GM21423 (cell line): ENCODE results near the gene SLC2A1.

Experiments used
- ATAC-seq: cut with Tn5 transposase; IDR thresholded peaks from one replicate; pipeline ENCODE4 v1.9.1; 2021; ENCODE audit warnings: mild to moderate bottlenecking, moderate library complexity; ENCODE audit not compliant: unreplicated experiment

The SLC2A1 gene

DNA sequence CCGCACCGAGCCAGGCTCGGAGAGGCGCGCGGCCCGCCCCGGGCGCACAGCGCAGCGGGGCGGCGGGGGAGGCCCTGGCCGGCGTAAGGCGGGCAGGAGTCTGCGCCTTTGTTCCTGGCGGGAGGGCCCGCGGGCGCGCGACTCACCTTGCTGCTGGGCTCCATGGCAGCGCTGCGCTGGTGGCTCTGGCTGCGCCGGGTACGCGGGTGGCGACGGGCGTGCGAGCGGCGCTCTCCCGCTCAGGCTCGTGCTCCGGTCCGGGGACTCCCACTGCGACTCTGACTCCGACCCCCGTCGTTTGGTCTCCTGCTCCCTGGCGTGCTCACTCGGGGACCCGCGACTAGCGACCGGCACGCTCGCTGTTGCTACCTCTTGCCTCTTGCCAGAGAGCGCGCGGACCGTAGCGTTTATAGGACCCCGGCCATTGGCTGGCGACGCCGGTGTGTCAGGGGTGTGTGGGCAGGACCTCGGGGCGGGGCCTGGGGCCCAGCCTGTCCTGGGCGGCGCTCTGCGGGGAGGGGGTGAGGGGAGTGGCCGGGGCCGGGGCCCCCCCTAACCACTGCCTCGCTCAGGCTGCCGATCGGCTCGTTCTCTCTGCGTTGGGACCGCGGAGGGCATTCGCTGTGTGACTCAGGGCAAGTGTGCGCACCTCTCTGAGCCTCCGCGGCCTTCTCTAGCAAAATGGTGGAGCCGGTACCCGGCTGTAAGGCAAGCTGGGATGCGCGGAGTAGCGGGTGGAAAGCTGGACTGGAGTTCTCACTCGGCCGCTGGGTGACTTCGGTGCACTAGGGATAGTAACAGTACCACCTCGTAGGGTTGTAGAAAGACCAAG, at the start of gene SLC2A1:
Gene SLC2A1 (minus strand): TSS at position 381 of the 832 bp plus-strand sequence. CDS start 217 bp downstream, at position 164.
- peak; percentile 85 for ATAC-seq

- ATAC-seq = no peak
These were observed 48.9 kb upstream of the SLC2A1 start for GRCh38 chr1:43007377-43008114.

GRCh38 chr1:43005460-43006361, 47.0 kb upstream of the SLC2A1 start:
- ATAC-seq = no peak

GRCh38 chr1:43004587-43005459, 46.2 kb upstream of the SLC2A1 start:
- no peak for ATAC-seq

- ATAC-seq = no peak
These were observed 44.1 kb upstream of the SLC2A1 start for GRCh38 chr1:43002766-43003165.

DNA sequence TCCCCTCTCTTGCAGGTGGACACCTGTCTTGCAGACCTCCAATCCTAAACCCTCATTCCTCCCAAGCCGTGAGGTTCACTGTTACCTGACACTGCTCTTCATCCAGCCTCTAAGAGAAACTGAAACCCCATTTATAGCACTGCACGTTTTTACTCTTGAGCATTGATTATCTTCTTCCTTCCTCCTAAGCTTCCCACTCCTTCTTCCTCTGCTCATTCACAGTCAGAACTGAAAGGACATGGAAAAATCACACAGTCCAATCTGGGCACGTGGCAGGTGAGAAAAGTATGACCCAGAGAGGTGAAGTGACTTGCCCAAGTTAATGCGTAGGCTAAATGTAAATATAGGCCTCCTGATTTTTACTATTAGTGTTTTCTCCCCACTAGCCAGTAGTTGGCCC, 43.4 kb upstream of the SLC2A1 start:
- ATAC-seq = no peak

DNA sequence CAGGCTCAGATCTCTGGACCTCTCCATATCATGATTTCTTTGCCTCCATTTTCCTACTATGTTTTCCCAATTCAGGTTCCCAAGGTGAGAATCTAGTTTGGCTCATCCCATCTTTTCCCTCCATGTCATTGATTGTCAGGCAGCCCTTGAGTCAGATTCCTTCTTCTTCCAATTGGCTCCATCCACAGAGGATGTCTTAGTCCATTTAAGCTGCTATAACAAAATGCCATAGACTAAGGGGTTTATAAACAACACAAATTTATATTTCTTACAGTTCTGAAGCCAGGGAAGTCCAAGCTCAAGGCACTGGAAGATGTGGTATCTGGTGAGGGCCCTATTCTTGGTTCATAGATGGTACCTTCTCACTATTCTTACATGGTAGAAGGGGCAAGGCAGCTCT, 42.8 kb upstream of the SLC2A1 start:
- no peak for ATAC-seq

- no peak for ATAC-seq
These were observed 41.6 kb upstream of the SLC2A1 start for GRCh38 chr1:43000271-43000670.

- no peak for ATAC-seq
These were observed 40.6 kb upstream of the SLC2A1 start for GRCh38 chr1:42999308-42999707.

DNA sequence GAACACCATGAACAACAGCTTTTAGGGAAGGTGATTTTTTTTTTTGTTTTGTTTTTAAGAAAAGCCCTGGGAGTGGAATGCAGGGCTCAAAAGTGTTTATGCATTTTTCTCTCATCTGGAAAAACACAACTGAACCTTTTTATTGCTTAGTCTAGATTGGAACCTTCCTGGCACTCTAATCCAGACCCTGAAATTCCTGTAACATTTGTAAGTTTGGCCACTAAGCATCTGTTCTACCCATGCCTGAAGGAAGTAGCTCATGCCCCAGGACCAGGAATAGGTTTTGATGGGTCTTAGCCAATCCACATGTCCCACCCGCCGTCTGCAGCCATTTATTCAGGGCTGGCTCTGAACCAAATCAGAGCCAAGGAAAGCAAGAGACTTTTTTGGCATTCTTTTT, 39.7 kb upstream of the SLC2A1 start:
- no peak for ATAC-seq

DNA sequence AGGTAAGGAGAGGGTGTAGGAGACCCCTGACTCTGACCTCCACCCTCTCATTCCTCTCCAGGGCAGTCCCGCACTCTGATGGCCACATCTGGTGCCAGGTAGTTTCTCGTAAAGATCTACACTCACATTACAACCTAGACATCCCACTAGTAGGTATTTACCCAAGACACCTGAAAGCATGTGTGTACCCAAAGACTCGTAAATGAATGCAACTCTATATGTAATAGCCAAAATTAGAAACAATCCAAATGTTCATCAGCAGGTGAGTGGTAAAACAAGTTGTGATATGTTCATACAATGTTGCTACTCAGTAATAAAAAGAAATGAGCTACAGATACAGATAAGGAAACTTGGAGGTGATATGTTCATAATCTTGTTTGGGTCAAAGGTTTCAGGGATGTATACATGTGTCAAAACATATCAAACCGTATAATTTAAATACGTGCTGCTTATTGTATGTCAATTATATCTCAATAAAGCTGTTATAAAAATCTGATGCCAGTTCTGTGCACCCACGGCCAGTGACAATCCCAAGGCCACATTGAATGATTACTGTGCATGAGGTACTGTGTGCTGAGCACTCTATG, 37.8 kb upstream of the SLC2A1 start:
- no peak for ATAC-seq

DNA sequence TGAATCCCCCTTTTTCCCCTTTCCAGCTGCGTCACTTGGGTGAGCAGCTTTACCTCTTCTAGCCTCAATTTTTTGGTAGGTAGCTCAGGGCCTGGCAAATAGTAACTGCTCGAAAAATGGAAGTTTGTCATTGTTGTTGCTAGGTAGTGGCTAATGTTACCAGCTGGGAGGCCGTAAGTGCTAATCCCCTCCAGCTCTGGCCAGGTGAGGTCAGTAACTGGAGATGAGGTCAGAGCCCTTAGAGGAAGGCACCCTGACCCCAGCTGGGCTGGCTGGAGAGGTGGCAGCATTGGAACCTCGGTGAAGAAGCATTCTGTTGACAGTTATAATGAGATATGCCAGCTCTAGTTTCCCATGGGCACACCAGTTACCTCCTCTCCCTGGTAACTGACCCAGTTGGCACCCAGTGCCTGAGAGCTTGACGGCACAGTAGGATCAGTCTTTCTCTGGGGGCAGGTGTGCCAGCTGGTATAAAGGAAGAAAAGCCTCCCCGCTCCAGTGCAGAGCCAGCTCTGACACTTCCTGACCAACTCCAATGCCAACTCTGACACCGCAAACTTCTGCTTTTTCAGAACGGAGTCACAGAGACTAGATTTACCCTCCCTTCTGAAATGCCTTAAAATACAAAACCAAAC, 35.0 kb upstream of the SLC2A1 start:
- no peak for ATAC-seq

DNA sequence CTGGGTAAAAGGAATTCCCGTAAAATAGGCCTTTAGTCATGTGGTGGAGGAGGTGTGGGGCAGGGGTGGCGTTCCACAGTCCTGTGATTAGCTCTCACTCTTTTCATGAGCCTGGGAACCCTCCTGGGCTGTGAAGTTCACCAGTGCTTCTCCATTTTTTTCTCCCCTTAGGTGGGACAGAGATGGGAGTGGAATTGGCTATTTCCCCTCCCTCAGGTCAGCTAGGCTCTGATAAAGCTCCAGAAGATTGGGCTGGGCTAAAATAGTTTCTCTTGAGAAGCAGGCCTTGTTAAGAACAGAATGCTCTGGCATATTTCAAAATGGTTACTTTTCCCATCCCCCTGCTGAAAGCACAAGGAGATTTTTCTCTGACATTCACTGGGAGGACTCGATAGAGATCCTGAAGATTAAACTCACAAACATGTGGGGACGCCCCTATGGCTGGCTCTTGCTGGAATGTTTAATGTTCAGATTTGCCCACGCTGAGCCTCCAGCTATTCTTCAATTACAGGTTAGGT, 33.4 kb upstream of the SLC2A1 start:
- ATAC-seq = no peak

- no peak for ATAC-seq
These were observed 32.2 kb upstream of the SLC2A1 start for GRCh38 chr1:42990757-42991346.

GRCh38 chr1:42983693-42984092, 25.0 kb upstream of the SLC2A1 start:
- no peak for ATAC-seq

GRCh38 chr1:42983253-42983652, 24.6 kb upstream of the SLC2A1 start:
- no peak for ATAC-seq

- ATAC-seq = no peak
These were observed 24.0 kb upstream of the SLC2A1 start for GRCh38 chr1:42982641-42983040.

GRCh38 chr1:42981871-42982270, 23.2 kb upstream of the SLC2A1 start:
- no peak for ATAC-seq
